ENCODE data around the gene BAK1. TPM values are rescaled to one million over a fixed set of nuclear protein-coding genes. Genes with fewer than 3 reads are reported as not detected.

Gene BAK1
- total and polyA plus RNA-seq, 2 donors (not counting 3 experiments of a cell fraction or from before 2014, with no cell fraction given), result 25.4 to 37.1 TPM

DNA sequence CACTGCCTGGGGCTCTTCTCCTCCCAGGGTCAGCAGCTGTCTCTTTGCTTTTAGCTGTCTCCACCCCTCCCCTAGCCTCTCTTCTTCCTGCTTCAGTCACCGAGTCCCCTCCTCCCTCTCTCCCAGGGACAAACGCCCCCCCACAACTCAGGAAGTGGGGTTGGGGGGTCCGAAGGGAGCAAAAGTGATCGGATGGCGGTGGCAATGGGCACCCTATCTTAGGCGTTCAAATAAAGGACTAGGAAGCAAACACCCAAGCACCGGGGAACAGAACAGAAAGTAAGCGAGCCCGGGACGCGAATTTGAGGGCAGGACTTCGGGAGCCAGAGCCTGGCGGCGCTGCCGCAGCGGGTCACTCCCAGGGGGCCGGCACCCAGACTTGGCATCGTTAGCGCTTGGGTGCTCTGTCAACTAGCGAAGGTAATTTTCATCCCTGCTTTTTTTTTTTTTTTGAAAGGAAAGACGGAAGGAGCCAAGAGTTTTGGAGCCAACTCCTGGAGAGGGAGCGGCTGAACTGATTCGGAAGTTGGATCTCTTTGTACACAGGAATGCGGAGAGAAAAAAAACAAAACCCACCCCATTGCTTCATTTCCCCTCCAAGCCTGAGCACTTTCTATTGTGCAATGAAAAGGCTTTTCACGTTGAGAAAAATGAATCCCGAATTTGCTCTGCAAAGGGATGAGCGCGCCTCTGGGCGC lies 40.2 kb upstream of the BAK1 start:
- H3K4me2 ChIP-seq (ENCODE audit: insufficient read depth, low read length), result peak overlapping the region; percentile 95
- H3K9me1 ChIP-seq (replicated peaks; ENCODE audit: control insufficient read depth, extremely low read depth, insufficient read depth, low read length), result no peaks in the 10 kb centered on the region
- FAIRE-seq (peak; percentile 87), DNase-seq (ENCODE audit: low read depth, low spot score) (peak; percentile 60)
- H3K4me1 ChIP-seq (ENCODE audit: control insufficient read depth, extremely low read depth, insufficient read depth, low read length), result peaks cover 15% of the 10 kb centered on the region
- BruUV-seq (replicated peaks), result TSS peak; percentile 67
- peak overlapping the region; percentile 70 for H3K9ac ChIP-seq (replicated peaks; ENCODE audit: extremely low read depth, insufficient read depth, low read length)
- H3K4me3 ChIP-seq (replicated peaks in 1 of 3; ENCODE audit: insufficient read depth in 1 of 3, low read depth in 1 of 3, low read length in 3 of 3), result peak overlapping the region; percentile 77 to 78 (median 78)
- POLR2A ChIA-PET, result no interaction called here
- H3K27me3 ChIP-seq (ENCODE audit: control insufficient read depth in 2 of 2, insufficient read depth in 2 of 2, low read length in 2 of 2), result no peaks in the 10 kb centered on the region
- intact Hi-C loops (cut with micrococcal nuclease), result loop anchor here (1.0 to 5.0 kb wide), 3 partner anchors 12 to 192 kb away; no protein-coding TSS in a partner anchor
- H4K20me1 ChIP-seq (replicated peaks; ENCODE audit: control insufficient read depth, extremely low read depth, insufficient read depth, low read length), result no peaks in the 10 kb centered on the region
- H3K9me3 ChIP-seq (replicated peaks; ENCODE audit: control insufficient read depth, insufficient read depth, low read length), result no peaks in the 10 kb centered on the region
- no peaks in the 10 kb centered on the region for H3K36me3 ChIP-seq (ENCODE audit: control insufficient read depth in 2 of 2, extremely low read depth in 1 of 2, insufficient read depth in 2 of 2, low read length in 2 of 2)
- TF ChIP-seq JUN (IDR thresholded peaks at IDR 0.05; ENCODE audit: borderline replicate concordance, insufficient read depth, insufficient read length, low read depth) (no peak), EZH2 (IDR thresholded peaks at IDR 0.05; ENCODE audit: borderline replicate concordance, low read depth, low read length, severe bottlenecking) (no peak), GATA2 (IDR thresholded peaks at IDR 0.05; ENCODE audit: insufficient read depth, insufficient read length, low read depth, low read length) (no peak), CTCF (IDR thresholded peaks at IDR 0.05; ENCODE audit: extremely low read depth in 1 of 2, insufficient read depth in 1 of 2, low read depth in 1 of 2, low read length in 2 of 2) (no peak), FOS (IDR thresholded peaks at IDR 0.05; ENCODE audit: borderline replicate concordance, insufficient read depth, low read length) (no peak), MYC (IDR thresholded peaks at IDR 0.05; ENCODE audit: low read depth, low read length) (no peak), POLR2A (IDR thresholded peaks at IDR 0.05; ENCODE audit: low read depth, low read length) (no peak), POLR2AphosphoS5 (IDR thresholded peaks at IDR 0.05; ENCODE audit: insufficient read depth, low read depth, low read length) (no peak)
- H3K27ac ChIP-seq (ENCODE audit: insufficient read depth, low read depth, low read length), result peak overlapping the region; percentile 62
- dilution Hi-C loops (cut with MboI; ENCODE audit: extremely low pct_ligation_motif_present, low sequenced_read_pairs), result no loop called here
- CTCF ChIA-PET, result interaction anchor here (1.2 to 7.7 kb wide), 5 partner anchors 13 to 81 kb away, joined by 3 to 52 read pairs (median 5); no protein-coding TSS in a partner anchor
- peaks cover 35% of the 10 kb centered on the region for H3K79me2 ChIP-seq (ENCODE audit: control insufficient read depth, insufficient read depth, low read length)
- H2AFZ ChIP-seq (ENCODE audit: low read depth, low read length), result peak overlapping the region; percentile 73
